GM19452 (cell line): ENCODE data around the gene BFAR.
"Not testable (repeated sequence)": the region's sequence is repeated elsewhere in the genome, so short reads cannot be mapped to it uniquely, and the experiment has no call there.

ENCODE experiments used
- ATAC-seq: cut with Tn5 transposase; IDR thresholded peaks from one replicate; pipeline ENCODE4 v1.9.1; 2021; ENCODE audit not compliant: unreplicated experiment

BFAR gene

GRCh38 chr16:14685870-14686793 lies 53.4 kb downstream of the BFAR start:
- ATAC-seq = not testable (repeated sequence)

- not testable (repeated sequence) for ATAC-seq
Measured at GRCh38 chr16:14694129-14694528, 61.4 kb downstream of the BFAR start, which contains the start of gene PLA2G10. Gene PLA2G10, minus strand, starts transcription at chr16:14694308. Its CDS starts 79 bp downstream, at chr16:14694229.

- not testable (repeated sequence) for ATAC-seq
Measured at GRCh38 chr16:14701859-14702258, 69.1 kb downstream of the BFAR start.

- ATAC-seq = not testable (repeated sequence)
Measured at GRCh38 chr16:14702672-14703071, 69.9 kb downstream of the BFAR start.

GRCh38 chr16:14703156-14704011 lies 70.6 kb downstream of the BFAR start, which contains the start of gene NPIPA3:
Gene NPIPA3, plus strand, starts transcription at chr16:14703411. Its CDS starts 5,533 bp downstream, at chr16:14708944.
- ATAC-seq = peak; percentile 94
